HepG2 (cell line): Measurements from ENCODE around the gene LRPPRC. TPM values are rescaled to one million over a fixed set of nuclear protein-coding genes. Genes with fewer than 3 reads are reported as not detected.

Source experiments
- CBX1 ChIP-seq: IDR thresholded peaks from one replicate; pipeline ENCODE4 v1.6.1; 2016; ENCODE audit warnings: antibody characterized with exemption, low read depth
- FOXP1 ChIP-seq, 2 experiments: fragments of 450-650 bp in 1 of 2; IDR thresholded peaks; 2 replicates each; pipeline ENCODE4 v1.6.1; 2017 to 2018; ENCODE audit warnings: antibody characterized with exemption in 1 of 2
- GTF2F1 ChIP-seq: fragments of 150-350 bp; IDR thresholded peaks from 2 replicates; pipeline ENCODE4 v1.6.1; 2014; ENCODE audit warnings: low read length
- IKZF4 ChIP-seq: sonication (generic); formaldehyde crosslinking; IDR thresholded peaks from 2 replicates; pipeline ENCODE4 v1.5.1; 2020; ENCODE audit warnings: borderline replicate concordance, mild to moderate bottlenecking, low read depth, missing genetic modification reagents; ENCODE audit errors: not compliant biosample characterization
- KDM5B ChIP-seq: sonication (generic); formaldehyde crosslinking; IDR thresholded peaks from 2 replicates; pipeline ENCODE4 v1.4.0; 2020; ENCODE audit warnings: missing genetic modification reagents, mild to moderate bottlenecking, borderline replicate concordance
- KMT2A ChIP-seq: sonication (generic); formaldehyde crosslinking; IDR thresholded peaks from 2 replicates; pipeline ENCODE4 v1.4.0; 2020; ENCODE audit warnings: missing genetic modification reagents
- MXD1 ChIP-seq: sonication (generic); formaldehyde crosslinking; IDR thresholded peaks from 2 replicates; pipeline ENCODE4 v1.4.0; 2020; ENCODE audit warnings: mild to moderate bottlenecking, missing genetic modification reagents
- MXD3 ChIP-seq: IDR thresholded peaks from 2 replicates; pipeline ENCODE4 v1.6.1; 2016; ENCODE audit warnings: mild to moderate bottlenecking, missing biosample characterization, missing genetic modification reagents
- NFYB ChIP-seq: sonication (generic); formaldehyde crosslinking; IDR thresholded peaks from 2 replicates; pipeline ENCODE4 v1.4.0; 2020; ENCODE audit warnings: missing genetic modification reagents
- RFXAP ChIP-seq: sonication (generic); formaldehyde crosslinking; IDR thresholded peaks from 2 replicates; pipeline ENCODE4 v1.4.0; 2020; ENCODE audit warnings: missing genetic modification reagents, borderline replicate concordance
- SNAPC5 ChIP-seq: sonication (generic); formaldehyde crosslinking; IDR thresholded peaks from 2 replicates; pipeline ENCODE4 v1.8.1; 2023; ENCODE audit warnings: mild to moderate bottlenecking, missing genetic modification reagents, borderline replicate concordance
- TEF ChIP-seq: sonication (generic); formaldehyde crosslinking; IDR thresholded peaks from 2 replicates; pipeline ENCODE4 v1.5.0; 2020; ENCODE audit warnings: missing genetic modification reagents
- TOPORS ChIP-seq: sonication (generic); formaldehyde crosslinking; IDR thresholded peaks from 2 replicates; pipeline ENCODE4 v1.8.0; 2023; ENCODE audit warnings: mild to moderate bottlenecking, missing genetic modification reagents
- TRAFD1 ChIP-seq: sonication (generic); formaldehyde crosslinking; IDR thresholded peaks from 2 replicates; pipeline ENCODE4 v1.5.1; 2020; ENCODE audit warnings: missing genetic modification reagents, mild to moderate bottlenecking, borderline replicate concordance
- ZBTB4 ChIP-seq: sonication (generic); formaldehyde crosslinking; IDR thresholded peaks from 2 replicates; pipeline ENCODE4 v1.4.0; 2020; ENCODE audit warnings: missing genetic modification reagents, mild to moderate bottlenecking, borderline replicate concordance
- ZNF10 ChIP-seq: sonication (generic); formaldehyde crosslinking; IDR thresholded peaks from 2 replicates; pipeline ENCODE4 v1.4.0; 2020; ENCODE audit warnings: mild to moderate bottlenecking, low read depth, missing genetic modification reagents, borderline replicate concordance
- ZNF263 ChIP-seq: sonication (generic); formaldehyde crosslinking; IDR thresholded peaks from 2 replicates; pipeline ENCODE4 v1.4.0; 2020; ENCODE audit warnings: missing genetic modification reagents
- ZNF383 ChIP-seq: sonication (generic); formaldehyde crosslinking; IDR thresholded peaks from 2 replicates; pipeline ENCODE4 v1.4.0; 2020; ENCODE audit warnings: missing genetic modification reagents, mild to moderate bottlenecking, borderline replicate concordance
- ZNF496 ChIP-seq: sonication (generic); formaldehyde crosslinking; IDR thresholded peaks from 2 replicates; pipeline ENCODE4 v1.8.1; 2023; ENCODE audit warnings: mild to moderate bottlenecking, moderate library complexity, missing genetic modification reagents; ENCODE audit not compliant: insufficient replicate concordance
- ZNF562 ChIP-seq: sonication (generic); formaldehyde crosslinking; IDR thresholded peaks from 2 replicates; pipeline ENCODE4 v1.8.0; 2022; ENCODE audit warnings: missing genetic modification reagents, borderline replicate concordance
- ZNF580 ChIP-seq: IDR thresholded peaks from 2 replicates; pipeline ENCODE4 v1.6.1; 2016; ENCODE audit warnings: low read depth, borderline replicate concordance
- ZNF672 ChIP-seq: sonication (generic); formaldehyde crosslinking; IDR thresholded peaks from 2 replicates; pipeline ENCODE4 v1.8.1; 2022; ENCODE audit warnings: missing genetic modification reagents
- ZNF816 ChIP-seq: sonication (generic); formaldehyde crosslinking; IDR thresholded peaks from 2 replicates; pipeline ENCODE4 v1.8.0; 2022; ENCODE audit warnings: missing genetic modification reagents, mild to moderate bottlenecking, borderline replicate concordance
- polyA plus RNA-seq, 8 experiments: library from polyadenylated mRNA; depleted of rRNA in 3 of 8; stranded (reverse) in 7 of 8; unstranded in 1 of 8; fragments of >200 nt; fragmentation: Illumina TruSeq in 4 of 8; extraction: Trizol in 4 of 8; gene quantifications; 2 replicates each; pipeline versions ENCODE4 v1.2.1 to v1.2.3, GENCODE V29; 2011 to 2016; ENCODE audit warnings: low read depth in 4 of 8, missing spikeins in 1 of 8, mixed read lengths in 1 of 8; ENCODE audit not compliant: insufficient read depth in 1 of 8
- total RNA-seq, 5 experiments: library from RNA; depleted of rRNA; stranded (reverse); fragments of >200 nt; fragmentation: Illumina TruSeq; extraction: Trizol; gene quantifications; 2 replicates each; pipeline ENCODE4 v1.2.3, GENCODE V29; 2016; ENCODE audit warnings: low read depth in 1 of 5

The LRPPRC gene
- total and polyA plus RNA-seq, 2 of the 13 experiments (the other 11 are each of a cell fraction or from before 2014, with no cell fraction given), result 117 to 167 TPM

GRCh38 chr2:44044281-44044720 lies 48.5 kb upstream of the LRPPRC start (continued):
- TF ChIP-seq KDM5B (CRISPR knock-in tag) (peak; percentile 72; the same call in 1 of the 2 replicates), TOPORS (CRISPR knock-in tag) (no peak), TEF (CRISPR knock-in tag) (no peak), NFYB (CRISPR knock-in tag) (no peak), KMT2A (CRISPR knock-in tag) (peak; percentile 66), GTF2F1 (no peak), TRAFD1 (0 out of 2 replicates have a peak, but pooled peaks have one; percentile 76), MXD3 (CRISPR knock-in tag) (no peak), ZNF496 (CRISPR knock-in tag) (no peak), ZBTB4 (CRISPR knock-in tag) (no peak), ZNF580 (peak; percentile 63; the same call in 1 of the 2 replicates), MXD1 (CRISPR knock-in tag) (peak; percentile 50; the same call in 1 of the 2 replicates), ZNF816 (CRISPR knock-in tag) (no peak), FOXP1 (IDR thresholded peaks at IDR 0.05) (no peak), FOXP1 (CRISPR knock-in tag; IDR thresholded peaks at IDR 0.05) (no peak), RFXAP (CRISPR knock-in tag) (peak; percentile 37; the same call in 1 of the 2 replicates), ZNF672 (CRISPR knock-in tag) (no peak), ZNF263 (CRISPR knock-in tag) (0 out of 2 replicates have a peak, but pooled peaks have one; percentile 13), ZNF562 (CRISPR knock-in tag) (no peak), SNAPC5 (no peak), IKZF4 (peak; percentile 62), CBX1 (no peak), ZNF10 (no peak), ZNF383 (CRISPR knock-in tag) (no peak)
